Measurements from ENCODE around the gene PPP2R2C. TPM values are rescaled to one million over a fixed set of nuclear protein-coding genes. Genes with fewer than 3 reads are reported as not detected.

PPP2R2C gene
- polyA plus RNA-seq, 4 donors = 0.16 to 2.3 (median 0.81) TPM; not detected in 1

DNA sequence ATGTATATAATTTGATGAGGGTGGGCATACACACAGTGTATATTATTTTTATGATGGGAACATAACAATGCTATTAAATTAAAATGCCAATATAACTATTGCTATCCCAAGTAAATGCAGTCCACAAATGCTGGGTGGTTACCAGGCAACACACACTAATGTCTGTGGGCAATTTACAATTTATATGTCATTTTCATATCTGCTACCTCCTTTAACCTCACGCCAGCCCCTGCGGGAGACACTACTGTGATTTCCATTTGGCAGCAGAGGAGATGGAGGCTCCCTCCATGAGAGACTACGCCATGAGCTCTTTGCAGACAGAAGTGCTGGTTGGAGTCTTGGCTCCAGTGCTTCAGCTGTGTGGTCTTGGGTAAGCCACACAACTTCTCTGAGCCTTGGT is 87.9 kb downstream of the PPP2R2C start:
- no peaks in the 10 kb centered on the region for H3K36me3 ChIP-seq (ENCODE audit: control insufficient read depth in 3 of 3, insufficient read depth in 2 of 3, low read depth in 1 of 3, low read length in 3 of 3)
- H3K9me3 ChIP-seq (ENCODE audit: control insufficient read depth in 2 of 2, insufficient read depth in 1 of 2, low read depth in 1 of 2, low read length in 1 of 2) = no peaks in the 10 kb centered on the region
- no peaks in the 10 kb centered on the region for H3K4me1 ChIP-seq (ENCODE audit: control insufficient read depth in 3 of 3, insufficient read depth in 2 of 3, low read depth in 1 of 3, low read length in 2 of 3)
- WGBS, 3 donors = 65 to 89% (median 75%) methylated on average over 3 of the region's 3 CpGs
- FAIRE-seq (no peak), DNase-seq (no peak)
- H3K27me3 ChIP-seq (ENCODE audit: control insufficient read depth in 3 of 3, insufficient read depth in 3 of 3, low read length in 3 of 3) = peaks cover 0 to 2% (median 0%) of the 10 kb centered on the region in 3 donors
- no peak overlapping the region for H3K4me3 ChIP-seq (ENCODE audit: low read depth in 1 of 3, low read length in 3 of 3)
- H3K27ac ChIP-seq (ENCODE audit: low read depth in 1 of 3, low read length in 2 of 3) = no peak overlapping the region

DNA sequence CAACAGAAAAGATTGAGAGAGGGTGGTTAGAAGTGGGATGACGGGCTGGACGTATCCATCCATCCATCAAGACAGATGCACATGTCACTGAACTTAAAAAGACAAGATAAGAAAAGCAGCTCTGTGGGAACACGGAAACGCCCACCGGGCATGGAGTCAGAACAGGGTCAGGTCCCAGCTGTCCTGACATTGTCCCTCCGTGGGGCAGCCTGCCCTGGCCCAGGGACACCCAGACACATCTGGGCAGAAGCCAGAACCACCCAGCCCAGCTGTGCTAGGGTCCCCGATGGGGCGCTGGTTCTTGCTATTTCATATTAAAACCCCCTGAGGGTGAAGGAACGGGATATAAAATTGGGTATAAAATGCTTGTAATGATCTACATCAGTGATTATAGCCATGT is 88.5 kb downstream of the PPP2R2C start:
- Histone ChIP-seq H3K36me3 (ENCODE audit: control insufficient read depth in 3 of 3, insufficient read depth in 2 of 3, low read depth in 1 of 3, low read length in 3 of 3) (no peaks in the 10 kb centered on the region), H3K9me3 (ENCODE audit: control insufficient read depth in 2 of 2, insufficient read depth in 1 of 2, low read depth in 1 of 2, low read length in 1 of 2) (no peaks in the 10 kb centered on the region), H3K27ac (ENCODE audit: low read depth in 1 of 3, low read length in 2 of 3) (no peak overlapping the region), H3K4me1 (ENCODE audit: control insufficient read depth in 3 of 3, insufficient read depth in 2 of 3, low read depth in 1 of 3, low read length in 2 of 3) (no peaks in the 10 kb centered on the region), H3K27me3 (ENCODE audit: control insufficient read depth in 3 of 3, insufficient read depth in 3 of 3, low read length in 3 of 3) (peaks cover 0 to 2% (median 0%) of the 10 kb centered on the region in 3 donors), H3K4me3 (ENCODE audit: low read depth in 1 of 3, low read length in 3 of 3) (no peak overlapping the region)
- no peak for DNase-seq
- no peak for FAIRE-seq
- whole genome bisulfite sequencing, 3 donors = 68 to 78% (median 76%) methylated on average over 9 of the region's 9 CpGs

DNA sequence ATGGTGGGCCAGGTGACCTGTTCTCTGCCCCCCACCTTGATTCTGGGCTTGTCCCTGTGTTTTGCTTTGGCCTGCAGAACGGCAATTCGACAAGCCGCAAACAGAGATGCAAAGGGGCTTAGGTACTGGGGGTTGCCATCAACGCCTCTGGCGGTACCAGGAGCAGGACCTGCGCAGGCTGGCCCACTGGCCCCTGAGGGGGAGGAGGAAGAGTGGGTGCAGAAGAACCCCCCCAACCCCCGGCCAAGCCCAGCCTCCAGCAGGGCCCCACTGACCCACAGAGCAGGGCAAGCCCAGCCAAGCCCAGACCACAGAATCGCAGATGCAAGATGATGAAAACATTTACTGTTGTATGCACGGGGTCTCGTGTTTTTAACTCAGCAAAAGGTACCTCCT is 89.4 kb downstream of the PPP2R2C start:
- no peaks in the 10 kb centered on the region for H3K9me3 ChIP-seq (ENCODE audit: control insufficient read depth in 2 of 2, insufficient read depth in 1 of 2, low read depth in 1 of 2, low read length in 1 of 2)
- DNase-seq = no peak
- no peak for FAIRE-seq
- H3K36me3 ChIP-seq (ENCODE audit: control insufficient read depth in 3 of 3, insufficient read depth in 2 of 3, low read depth in 1 of 3, low read length in 3 of 3) = no peaks in the 10 kb centered on the region
- no peak overlapping the region for H3K27ac ChIP-seq (ENCODE audit: low read depth in 1 of 3, low read length in 2 of 3)
- no peaks in the 10 kb centered on the region for H3K4me1 ChIP-seq (ENCODE audit: control insufficient read depth in 3 of 3, insufficient read depth in 2 of 3, low read depth in 1 of 3, low read length in 2 of 3)
- H3K27me3 ChIP-seq (ENCODE audit: control insufficient read depth in 3 of 3, insufficient read depth in 3 of 3, low read length in 3 of 3) = peaks cover 0 to 2% (median 0%) of the 10 kb centered on the region in 3 donors
- H3K4me3 ChIP-seq (ENCODE audit: low read depth in 1 of 3, low read length in 3 of 3) = no peak overlapping the region
- WGBS, 3 donors = 62 to 77% (median 76%) methylated on average over 10 of the region's 10 CpGs

DNA sequence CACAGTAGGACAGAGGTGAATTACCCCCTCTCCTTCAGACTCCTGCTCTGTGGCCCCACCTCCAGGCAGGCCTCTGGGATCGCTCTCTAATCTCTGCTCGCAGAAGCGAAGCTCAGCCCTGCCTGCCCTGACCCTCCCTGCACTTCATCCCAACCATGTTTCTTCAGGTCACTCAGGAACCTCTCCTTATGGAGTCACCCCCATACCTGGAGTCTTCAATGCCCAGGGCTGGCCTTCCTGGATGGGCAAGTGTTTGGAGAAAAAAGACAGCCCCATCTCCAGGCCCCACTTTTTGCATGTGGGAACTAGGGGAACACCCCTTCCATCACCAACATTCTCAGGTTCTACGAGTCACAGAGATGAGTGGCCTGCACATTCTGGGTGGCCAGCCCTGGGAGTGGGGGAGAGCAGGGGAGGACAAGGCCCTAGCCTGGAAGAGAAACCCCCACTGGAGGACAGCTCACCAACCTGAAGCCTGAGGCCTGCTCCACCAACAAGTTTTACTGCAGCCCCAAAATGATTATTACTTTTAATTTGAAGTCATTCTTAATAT is 90.8 kb downstream of the PPP2R2C start:
- Histone ChIP-seq H3K4me3 (ENCODE audit: low read depth in 1 of 3, low read length in 3 of 3) (no peak overlapping the region), H3K4me1 (ENCODE audit: control insufficient read depth in 3 of 3, insufficient read depth in 2 of 3, low read depth in 1 of 3, low read length in 2 of 3) (no peaks in the 10 kb centered on the region), H3K36me3 (ENCODE audit: control insufficient read depth in 3 of 3, insufficient read depth in 2 of 3, low read depth in 1 of 3, low read length in 3 of 3) (no peaks in the 10 kb centered on the region), H3K27ac (ENCODE audit: low read depth in 1 of 3, low read length in 2 of 3) (no peak overlapping the region), H3K9me3 (ENCODE audit: control insufficient read depth in 2 of 2, insufficient read depth in 1 of 2, low read depth in 1 of 2, low read length in 1 of 2) (no peaks in the 10 kb centered on the region), H3K27me3 (ENCODE audit: control insufficient read depth in 3 of 3, insufficient read depth in 3 of 3, low read length in 3 of 3) (peaks cover 0 to 2% (median 0%) of the 10 kb centered on the region in 3 donors)
- 73 to 81% (median 75%) methylated on average over 4 of the region's 4 CpGs for whole genome bisulfite sequencing, 3 donors
- FAIRE-seq (no peak), DNase-seq (no peak)

DNA sequence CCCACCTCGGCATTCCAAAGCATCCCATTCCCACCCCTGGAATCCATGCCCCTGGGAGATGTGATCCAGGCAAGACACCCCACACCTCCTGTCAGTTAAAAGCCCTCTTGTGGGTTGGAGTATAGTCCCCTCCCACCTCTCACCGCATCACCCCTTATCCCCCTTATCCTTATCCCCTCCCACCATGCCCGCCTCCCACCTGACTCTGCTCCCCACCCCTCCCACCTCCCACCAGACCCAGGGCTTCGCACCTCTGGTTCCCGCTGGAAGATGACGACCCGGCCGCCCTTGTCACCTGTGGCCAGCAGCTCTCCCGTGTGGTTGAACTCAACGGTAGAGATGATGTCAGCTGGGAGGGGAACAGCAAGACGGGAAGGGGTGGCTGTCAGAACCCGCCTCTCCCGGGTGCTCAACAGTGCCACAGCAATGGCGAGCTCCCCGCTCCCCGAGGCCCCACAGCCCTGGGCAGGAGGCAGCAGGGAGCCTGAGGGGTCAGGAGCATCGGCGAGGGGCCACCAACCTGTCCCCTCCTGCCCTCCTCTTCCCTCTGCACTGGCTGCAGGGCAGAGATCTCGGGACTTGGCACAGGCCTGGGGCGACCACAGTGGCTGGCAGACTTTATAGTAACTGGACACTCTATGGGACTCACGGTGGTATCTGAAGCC is 91.5 kb downstream of the PPP2R2C start:
- FAIRE-seq (no peak), DNase-seq (no peak)
- H3K36me3 ChIP-seq (ENCODE audit: control insufficient read depth in 3 of 3, insufficient read depth in 2 of 3, low read depth in 1 of 3, low read length in 3 of 3) = no peaks in the 10 kb centered on the region
- 49 to 56% (median 55%) methylated on average over 21 of the region's 21 CpGs for WGBS, 3 donors
- no peaks in the 10 kb centered on the region for H3K4me1 ChIP-seq (ENCODE audit: control insufficient read depth in 3 of 3, insufficient read depth in 2 of 3, low read depth in 1 of 3, low read length in 2 of 3)
- no peaks in the 10 kb centered on the region for H3K9me3 ChIP-seq (ENCODE audit: control insufficient read depth in 2 of 2, insufficient read depth in 1 of 2, low read depth in 1 of 2, low read length in 1 of 2)
- H3K27ac ChIP-seq (ENCODE audit: low read depth in 1 of 3, low read length in 2 of 3) = no peak overlapping the region
- H3K4me3 ChIP-seq (ENCODE audit: low read depth in 1 of 3, low read length in 3 of 3) = no peak overlapping the region
- H3K27me3 ChIP-seq (ENCODE audit: control insufficient read depth in 3 of 3, insufficient read depth in 3 of 3, low read length in 3 of 3) = peaks cover 0 to 2% (median 0%) of the 10 kb centered on the region in 3 donors

DNA sequence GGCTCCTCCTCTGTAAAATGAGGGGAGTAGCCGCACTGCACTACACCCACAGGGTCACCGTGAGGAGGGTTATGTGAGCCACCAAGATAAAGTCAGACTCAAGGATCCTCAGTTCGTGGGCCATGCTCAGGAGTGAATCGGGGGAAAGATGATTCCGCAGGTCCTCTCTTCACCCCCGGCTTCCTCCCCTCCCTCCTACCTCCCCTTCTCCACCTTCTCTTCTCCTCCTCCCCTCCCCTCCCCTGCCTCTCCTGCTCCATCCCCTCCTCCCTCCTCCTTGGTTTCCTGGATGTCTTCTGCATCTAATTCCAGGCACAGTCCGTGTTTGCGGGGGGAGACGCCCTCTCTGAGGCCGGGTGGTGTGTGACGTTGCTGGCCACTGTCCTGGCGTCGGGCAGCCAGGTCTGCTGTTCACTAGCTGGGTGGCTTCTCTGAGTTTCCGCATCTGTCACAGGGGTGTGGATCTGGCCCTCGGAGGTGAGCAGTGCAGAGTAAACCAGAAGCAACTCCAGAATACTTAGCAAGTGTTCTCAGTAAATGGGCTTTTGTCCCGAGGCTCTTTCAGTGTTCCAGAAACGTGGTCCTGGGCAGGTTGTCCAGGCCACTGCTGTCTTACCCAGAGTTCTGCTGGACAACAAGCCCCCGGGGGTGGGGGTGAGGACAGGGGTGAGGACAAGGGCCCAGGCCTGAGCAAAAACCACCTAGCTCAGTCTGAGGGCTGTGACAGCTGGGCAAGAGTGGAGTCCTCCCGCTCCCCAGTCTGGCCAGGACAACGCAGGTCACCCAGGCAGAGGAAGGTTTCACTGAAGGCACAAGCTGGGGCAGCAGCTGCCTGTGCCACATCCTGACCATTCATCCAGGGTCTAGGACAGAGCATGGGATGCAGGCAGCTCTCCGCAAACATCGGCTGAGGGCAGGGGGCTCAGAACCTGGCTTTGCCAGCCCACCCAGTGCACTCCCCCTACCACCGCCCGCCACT is 92.4 kb downstream of the PPP2R2C start:
- no peak overlapping the region for H3K4me3 ChIP-seq (ENCODE audit: low read depth in 1 of 3, low read length in 3 of 3)
- H3K4me1 ChIP-seq (ENCODE audit: control insufficient read depth in 3 of 3, insufficient read depth in 2 of 3, low read depth in 1 of 3, low read length in 2 of 3) = no peaks in the 10 kb centered on the region
- WGBS, 3 donors = 29 to 36% (median 32%) methylated on average over 24 of the region's 24 CpGs
- FAIRE-seq (no peak), DNase-seq (no peak)
- no peak overlapping the region for H3K27ac ChIP-seq (ENCODE audit: low read depth in 1 of 3, low read length in 2 of 3)
- H3K27me3 ChIP-seq (ENCODE audit: control insufficient read depth in 3 of 3, insufficient read depth in 3 of 3, low read length in 3 of 3) = peaks cover 0 to 2% (median 0%) of the 10 kb centered on the region in 3 donors
- no peaks in the 10 kb centered on the region for H3K36me3 ChIP-seq (ENCODE audit: control insufficient read depth in 3 of 3, insufficient read depth in 2 of 3, low read depth in 1 of 3, low read length in 3 of 3)
- H3K9me3 ChIP-seq (ENCODE audit: control insufficient read depth in 2 of 2, insufficient read depth in 1 of 2, low read depth in 1 of 2, low read length in 1 of 2) = no peaks in the 10 kb centered on the region

DNA sequence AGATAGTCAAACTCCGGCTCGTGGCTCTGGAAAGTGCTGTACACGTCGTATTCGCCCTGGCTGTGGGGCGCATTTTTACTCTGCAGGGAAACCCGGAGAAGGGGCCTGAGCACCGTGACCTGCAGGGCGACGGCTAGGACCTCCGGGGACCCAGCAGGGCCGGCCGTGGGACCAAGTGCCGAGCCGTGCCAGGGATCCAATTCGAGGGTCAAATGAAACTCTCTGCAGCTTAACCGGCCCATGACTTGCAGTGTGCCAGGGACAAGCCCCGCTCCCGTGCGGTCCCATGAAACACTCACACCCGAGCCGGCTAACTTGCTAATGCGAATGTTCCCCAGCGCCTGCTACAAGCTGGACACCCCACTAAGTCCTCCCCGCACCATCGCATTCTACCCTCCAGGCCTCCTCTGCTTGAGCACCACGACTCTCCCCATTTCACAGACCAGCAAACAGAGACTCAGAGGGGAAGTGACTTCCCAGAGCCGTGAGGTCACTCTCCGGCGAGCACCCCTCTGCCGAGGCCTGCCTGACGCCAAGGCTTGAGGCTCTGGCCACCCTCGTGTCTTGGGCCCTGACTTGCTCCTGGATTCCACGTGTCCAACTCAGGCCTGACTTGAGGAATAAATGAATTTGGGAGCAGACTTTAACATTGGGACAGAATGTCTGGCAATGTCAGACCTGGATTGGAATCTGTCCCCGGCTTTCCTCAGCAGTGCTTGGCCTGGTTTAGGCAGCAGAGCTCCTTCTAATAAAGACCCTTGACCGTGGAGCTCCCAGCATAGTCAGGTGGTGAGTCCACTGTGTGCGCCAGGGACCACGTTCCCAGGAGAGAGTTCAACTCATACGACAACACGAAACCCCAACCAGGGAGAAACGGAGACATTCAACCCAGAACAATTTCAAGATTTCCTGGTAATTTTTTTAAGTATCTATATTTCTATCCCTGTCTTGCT is 93.6 kb downstream of the PPP2R2C start:
- 81 to 84% (median 83%) methylated on average over 41 of the region's 41 CpGs for WGBS, 3 donors
- Histone ChIP-seq H3K9me3 (ENCODE audit: control insufficient read depth in 2 of 2, insufficient read depth in 1 of 2, low read depth in 1 of 2, low read length in 1 of 2) (no peaks in the 10 kb centered on the region), H3K27me3 (ENCODE audit: control insufficient read depth in 3 of 3, insufficient read depth in 3 of 3, low read length in 3 of 3) (peaks cover 0 to 2% (median 0%) of the 10 kb centered on the region in 3 donors), H3K4me1 (ENCODE audit: control insufficient read depth in 3 of 3, insufficient read depth in 2 of 3, low read depth in 1 of 3, low read length in 2 of 3) (no peaks in the 10 kb centered on the region), H3K27ac (ENCODE audit: low read depth in 1 of 3, low read length in 2 of 3) (no peak overlapping the region), H3K36me3 (ENCODE audit: control insufficient read depth in 3 of 3, insufficient read depth in 2 of 3, low read depth in 1 of 3, low read length in 3 of 3) (no peaks in the 10 kb centered on the region), H3K4me3 (ENCODE audit: low read depth in 1 of 3, low read length in 3 of 3) (no peak overlapping the region)
- no peak for FAIRE-seq
- no peak for DNase-seq
